ENCODE measurements around the gene OLFML3.

The OLFML3 gene

DNA sequence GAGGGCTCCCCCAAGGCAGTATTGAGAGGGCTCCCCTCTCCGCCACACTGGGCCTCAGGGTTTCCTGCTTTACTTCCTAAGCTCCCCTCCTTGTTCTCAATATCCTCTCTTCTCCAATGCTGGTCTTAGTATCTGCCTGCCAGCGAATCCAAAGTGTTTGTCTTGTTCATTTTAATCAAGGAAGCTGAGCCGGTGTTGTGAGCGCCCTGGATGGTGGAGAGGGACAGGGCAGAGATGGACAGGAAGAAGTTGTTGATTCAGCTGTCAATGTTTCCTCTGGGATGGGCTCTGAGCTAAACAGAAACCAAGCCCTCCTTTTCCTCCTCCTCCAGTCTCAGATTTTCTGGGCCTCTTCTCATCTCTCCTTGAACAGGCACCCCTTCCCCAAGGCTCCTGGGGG lies 5.4 kb downstream of the OLFML3 start:
- TF ChIP-seq TCF12 (IDR thresholded peaks at IDR 0.05; ENCODE audit: low read depth) (no peak), ZBTB7A (IDR thresholded peaks at IDR 0.05; ENCODE audit: low read depth) (no peak), RAD21 (IDR thresholded peaks at IDR 0.05; ENCODE audit: low read depth) (no peak), TAF1 (IDR thresholded peaks at IDR 0.05; ENCODE audit: low read depth) (no peak), CEBPB (IDR thresholded peaks at IDR 0.05) (no peak), FOXM1 (IDR thresholded peaks at IDR 0.05; ENCODE audit: borderline replicate concordance, low read depth) (no peak), EGR1 (IDR thresholded peaks at IDR 0.05) (no peak), EP300 (IDR thresholded peaks at IDR 0.05; ENCODE audit: borderline replicate concordance) (no peak), YY1 (IDR thresholded peaks at IDR 0.05; ENCODE audit: low read depth) (no peak), TEAD4 (IDR thresholded peaks at IDR 0.05) (no peak), MAX (IDR thresholded peaks at IDR 0.05) (no peak), CREB1 (IDR thresholded peaks at IDR 0.05; ENCODE audit: low read depth) (no peak), NFIC (IDR thresholded peaks at IDR 0.05) (no peak)
- TF ChIP-seq, protein P1, sequence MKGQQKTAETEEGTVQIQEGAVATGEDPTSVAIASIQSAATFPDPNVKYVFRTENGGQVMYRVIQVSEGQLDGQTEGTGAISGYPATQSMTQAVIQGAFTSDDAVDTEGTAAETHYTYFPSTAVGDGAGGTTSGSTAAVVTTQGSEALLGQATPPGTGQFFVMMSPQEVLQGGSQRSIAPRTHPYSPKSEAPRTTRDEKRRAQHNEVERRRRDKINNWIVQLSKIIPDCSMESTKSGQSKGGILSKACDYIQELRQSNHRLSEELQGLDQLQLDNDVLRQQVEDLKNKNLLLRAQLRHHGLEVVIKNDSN (IDR thresholded peaks at IDR 0.05): no peak
- TF ChIP-seq, protein P2, sequence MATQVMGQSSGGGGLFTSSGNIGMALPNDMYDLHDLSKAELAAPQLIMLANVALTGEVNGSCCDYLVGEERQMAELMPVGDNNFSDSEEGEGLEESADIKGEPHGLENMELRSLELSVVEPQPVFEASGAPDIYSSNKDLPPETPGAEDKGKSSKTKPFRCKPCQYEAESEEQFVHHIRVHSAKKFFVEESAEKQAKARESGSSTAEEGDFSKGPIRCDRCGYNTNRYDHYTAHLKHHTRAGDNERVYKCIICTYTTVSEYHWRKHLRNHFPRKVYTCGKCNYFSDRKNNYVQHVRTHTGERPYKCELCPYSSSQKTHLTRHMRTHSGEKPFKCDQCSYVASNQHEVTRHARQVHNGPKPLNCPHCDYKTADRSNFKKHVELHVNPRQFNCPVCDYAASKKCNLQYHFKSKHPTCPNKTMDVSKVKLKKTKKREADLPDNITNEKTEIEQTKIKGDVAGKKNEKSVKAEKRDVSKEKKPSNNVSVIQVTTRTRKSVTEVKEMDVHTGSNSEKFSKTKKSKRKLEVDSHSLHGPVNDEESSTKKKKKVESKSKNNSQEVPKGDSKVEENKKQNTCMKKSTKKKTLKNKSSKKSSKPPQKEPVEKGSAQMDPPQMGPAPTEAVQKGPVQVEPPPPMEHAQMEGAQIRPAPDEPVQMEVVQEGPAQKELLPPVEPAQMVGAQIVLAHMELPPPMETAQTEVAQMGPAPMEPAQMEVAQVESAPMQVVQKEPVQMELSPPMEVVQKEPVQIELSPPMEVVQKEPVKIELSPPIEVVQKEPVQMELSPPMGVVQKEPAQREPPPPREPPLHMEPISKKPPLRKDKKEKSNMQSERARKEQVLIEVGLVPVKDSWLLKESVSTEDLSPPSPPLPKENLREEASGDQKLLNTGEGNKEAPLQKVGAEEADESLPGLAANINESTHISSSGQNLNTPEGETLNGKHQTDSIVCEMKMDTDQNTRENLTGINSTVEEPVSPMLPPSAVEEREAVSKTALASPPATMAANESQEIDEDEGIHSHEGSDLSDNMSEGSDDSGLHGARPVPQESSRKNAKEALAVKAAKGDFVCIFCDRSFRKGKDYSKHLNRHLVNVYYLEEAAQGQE (IDR thresholded peaks at IDR 0.05; ENCODE audit: low read depth): no peak

GRCh38 chr1:113986802-113987201 lies 7.5 kb downstream of the OLFML3 start:
- no peak for TF ChIP-seq FOXM1 (IDR thresholded peaks at IDR 0.05; ENCODE audit: borderline replicate concordance, low read depth)
- no peak for TF ChIP-seq TEAD4 (IDR thresholded peaks at IDR 0.05)
- TF ChIP-seq YY1 (IDR thresholded peaks at IDR 0.05; ENCODE audit: low read depth): no peak
- no peak for TF ChIP-seq CEBPB (IDR thresholded peaks at IDR 0.05)
- no peak for TF ChIP-seq TCF12 (IDR thresholded peaks at IDR 0.05; ENCODE audit: low read depth)
- TF ChIP-seq EP300 (IDR thresholded peaks at IDR 0.05; ENCODE audit: borderline replicate concordance): no peak
- TF ChIP-seq, protein P1 (IDR thresholded peaks at IDR 0.05): no peak
- TF ChIP-seq RAD21 (IDR thresholded peaks at IDR 0.05; ENCODE audit: low read depth): no peak
- TF ChIP-seq NFIC (IDR thresholded peaks at IDR 0.05): no peak
- TF ChIP-seq EGR1 (IDR thresholded peaks at IDR 0.05): no peak

GRCh38 chr1:113987259-113987658 lies 8.0 kb downstream of the OLFML3 start:
- no peak for TF ChIP-seq FOXM1 (IDR thresholded peaks at IDR 0.05; ENCODE audit: borderline replicate concordance, low read depth)
- TF ChIP-seq, protein P1 (IDR thresholded peaks at IDR 0.05): no peak
- no peak for TF ChIP-seq CEBPB (IDR thresholded peaks at IDR 0.05)
- no peak for TF ChIP-seq CREB1 (IDR thresholded peaks at IDR 0.05; ENCODE audit: low read depth)
- no peak for TF ChIP-seq EP300 (IDR thresholded peaks at IDR 0.05; ENCODE audit: borderline replicate concordance)
- TF ChIP-seq NFIC (IDR thresholded peaks at IDR 0.05): no peak
- no peak for TF ChIP-seq RAD21 (IDR thresholded peaks at IDR 0.05; ENCODE audit: low read depth)
- no peak for TF ChIP-seq ZBTB7A (IDR thresholded peaks at IDR 0.05; ENCODE audit: low read depth)
- no peak for TF ChIP-seq TEAD4 (IDR thresholded peaks at IDR 0.05)
- TF ChIP-seq, protein P2 (IDR thresholded peaks at IDR 0.05; ENCODE audit: low read depth): no peak
- no peak for TF ChIP-seq YY1 (IDR thresholded peaks at IDR 0.05; ENCODE audit: low read depth)
- TF ChIP-seq TCF12 (IDR thresholded peaks at IDR 0.05; ENCODE audit: low read depth): no peak
- no peak for TF ChIP-seq EGR1 (IDR thresholded peaks at IDR 0.05)
- TF ChIP-seq TAF1 (IDR thresholded peaks at IDR 0.05; ENCODE audit: low read depth): no peak
- no peak for TF ChIP-seq MAX (IDR thresholded peaks at IDR 0.05)

DNA sequence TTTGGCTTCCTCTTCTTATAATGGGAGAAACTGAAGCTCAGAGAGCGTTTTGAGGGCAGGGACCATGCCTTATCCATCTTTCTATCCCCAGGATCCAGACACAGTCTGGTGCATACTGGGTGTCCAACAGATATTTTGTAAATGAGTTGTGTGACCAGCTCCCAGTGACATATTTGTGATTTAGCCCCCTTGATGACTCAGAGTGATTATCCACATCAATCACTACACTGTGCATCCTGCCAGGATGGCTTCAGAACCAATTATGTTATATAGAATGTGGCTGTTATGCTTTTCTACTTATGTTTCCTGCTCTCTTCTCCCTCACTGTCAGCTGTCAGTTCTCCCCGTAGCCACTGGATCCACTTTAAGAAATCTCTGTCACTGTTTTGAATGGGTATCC lies 11.3 kb downstream of the OLFML3 start:
- TF ChIP-seq ZBTB7A (IDR thresholded peaks at IDR 0.05; ENCODE audit: low read depth) (no peak), CREB1 (IDR thresholded peaks at IDR 0.05; ENCODE audit: low read depth) (no peak), EGR1 (IDR thresholded peaks at IDR 0.05) (no peak), FOXM1 (IDR thresholded peaks at IDR 0.05; ENCODE audit: borderline replicate concordance, low read depth) (no peak), MAX (IDR thresholded peaks at IDR 0.05) (no peak)

- TF ChIP-seq CREB1 (IDR thresholded peaks at IDR 0.05; ENCODE audit: low read depth) (no peak), ZBTB7A (IDR thresholded peaks at IDR 0.05; ENCODE audit: low read depth) (no peak), NFIC (IDR thresholded peaks at IDR 0.05) (no peak), EP300 (IDR thresholded peaks at IDR 0.05; ENCODE audit: borderline replicate concordance) (no peak)
These were observed 11.7 kb downstream of the OLFML3 start for GRCh38 chr1:113990961-113991360.
